GM21367 (cell line): Measurements from ENCODE around the gene RSRC1.
"Not testable (repeated sequence)": the region's sequence is repeated elsewhere in the genome, so short reads cannot be mapped to it uniquely, and the experiment has no call there.

ENCODE experiments used
- ATAC-seq: cut with Tn5 transposase; IDR thresholded peaks from one replicate; pipeline ENCODE4 v1.9.1; 2021; ENCODE audit not compliant: unreplicated experiment

Gene RSRC1

DNA sequence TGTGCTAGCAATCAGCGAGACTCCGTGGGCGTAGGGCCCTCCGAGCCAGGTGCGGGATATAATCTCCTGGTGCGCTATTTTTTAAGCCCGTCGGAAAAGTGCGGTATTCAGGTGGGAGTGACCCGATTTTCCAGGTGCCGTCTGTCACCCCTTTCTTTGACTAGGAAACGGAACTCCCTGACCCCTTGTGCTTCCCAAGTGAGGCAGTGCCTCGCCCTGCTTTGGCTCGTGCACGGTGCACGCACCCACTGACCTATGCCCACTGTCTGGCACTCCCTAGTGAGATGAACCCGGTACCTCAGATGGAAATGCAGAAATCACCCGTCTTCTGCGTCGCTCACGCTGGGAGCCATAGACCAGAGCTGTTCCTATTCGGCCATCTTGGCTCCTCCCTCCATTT, 406.8 kb downstream of the RSRC1 start:
- ATAC-seq = not testable (repeated sequence)

DNA sequence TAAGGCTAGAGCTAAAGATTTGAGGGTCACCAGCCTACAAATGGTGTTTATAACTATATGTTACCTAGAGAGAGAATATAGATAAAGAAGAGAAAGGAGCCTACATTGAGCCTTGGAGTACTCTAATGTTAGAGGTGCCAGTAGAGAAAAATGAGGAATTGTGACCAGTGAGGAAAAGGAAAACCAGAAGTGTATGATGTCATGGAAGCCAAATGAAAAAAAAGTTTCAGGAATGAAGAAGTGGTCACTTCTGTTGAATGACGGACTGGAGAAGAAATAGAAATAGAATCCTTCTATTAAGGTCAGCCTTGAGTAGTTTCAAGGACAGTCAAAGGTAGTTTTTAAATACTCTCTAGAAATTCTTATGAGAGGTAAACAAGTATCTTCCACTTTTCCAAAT, 409.9 kb downstream of the RSRC1 start:
- no peak for ATAC-seq

DNA sequence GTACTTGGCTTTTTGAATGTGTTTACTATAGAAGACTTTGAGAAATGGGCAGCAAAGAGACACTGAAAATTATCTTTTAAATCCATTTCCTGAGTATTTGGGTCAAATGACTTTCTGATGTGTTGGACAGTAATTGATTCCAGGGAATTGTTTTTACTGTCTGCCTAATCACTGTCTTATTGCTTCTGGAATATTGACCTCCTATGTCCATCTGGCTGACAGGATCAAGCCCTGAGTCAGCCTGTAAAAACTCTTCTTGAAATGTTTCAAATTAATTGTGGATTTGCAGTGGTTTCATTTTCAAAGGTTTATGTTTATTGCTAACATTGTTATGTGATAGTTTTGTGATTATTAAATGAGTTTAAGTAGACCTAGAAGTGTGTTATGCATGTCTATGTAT, 410.5 kb downstream of the RSRC1 start:
- no peak for ATAC-seq

- ATAC-seq = no peak
Observed at GRCh38 chr3:158522221-158523136, 412.6 kb downstream of the RSRC1 start.

DNA sequence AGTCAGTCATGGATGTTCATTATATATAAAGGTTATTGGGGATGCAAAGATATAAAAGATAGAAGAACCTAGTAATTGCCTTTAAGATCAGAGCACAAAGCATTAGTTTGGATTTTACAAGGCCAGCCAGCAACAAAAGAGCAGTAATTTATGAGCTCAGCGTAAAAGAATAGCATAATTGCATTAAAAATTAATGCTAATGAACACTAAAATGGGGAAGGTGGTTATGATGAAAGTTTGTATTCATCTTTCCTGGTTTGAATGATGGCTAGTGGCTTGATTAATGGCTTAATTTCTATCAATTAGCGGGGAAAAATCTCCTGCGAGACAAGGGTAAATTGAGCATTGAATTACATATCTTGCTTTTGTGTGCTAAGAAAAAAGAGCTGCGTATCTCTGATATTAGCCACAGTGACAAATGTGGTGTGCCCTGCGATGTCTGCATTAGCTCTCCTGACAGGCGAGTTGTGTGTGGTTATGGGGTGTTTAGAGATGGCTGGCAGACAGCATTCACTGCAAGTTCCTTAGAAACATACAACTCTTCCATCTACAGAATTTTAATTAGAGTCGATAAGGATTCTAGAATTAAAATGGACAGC, 418.3 kb downstream of the RSRC1 start:
- ATAC-seq = no peak

- ATAC-seq = no peak
Observed at GRCh38 chr3:158531334-158531733, 421.4 kb downstream of the RSRC1 start.

GRCh38 chr3:158532099-158532734, 422.3 kb downstream of the RSRC1 start:
- no peak for ATAC-seq

- ATAC-seq = no peak
Observed at GRCh38 chr3:158535918-158536317, 426.0 kb downstream of the RSRC1 start.

DNA sequence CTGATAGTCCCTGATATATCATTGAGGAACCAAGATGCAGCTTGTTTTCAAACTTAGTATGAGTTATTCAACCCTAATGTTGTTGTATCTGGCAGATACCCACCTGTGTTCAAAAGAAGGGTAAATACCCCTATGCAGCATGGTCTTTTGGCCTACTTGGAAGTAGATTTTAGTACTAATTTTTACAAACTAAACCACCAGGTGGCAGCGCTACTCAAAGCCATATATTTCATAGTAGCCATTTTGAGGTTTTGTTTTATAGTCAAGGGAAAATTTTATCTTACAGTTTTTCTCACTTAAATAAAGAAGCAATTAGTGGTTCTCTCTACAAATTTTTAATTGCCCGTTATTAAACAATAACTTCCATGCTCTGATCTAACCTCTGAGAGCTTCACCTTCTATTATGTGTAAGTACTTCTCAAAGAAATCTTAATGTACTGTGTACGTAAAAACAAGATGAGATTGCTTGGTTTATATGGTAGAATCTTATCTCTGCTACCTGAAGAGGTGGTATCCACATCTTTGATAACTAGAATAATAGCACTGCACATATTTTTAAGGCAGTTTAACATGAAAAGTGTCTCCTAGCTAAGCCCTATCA, 429.6 kb downstream of the RSRC1 start:
- peak; percentile 64 for ATAC-seq

- ATAC-seq = no peak
Observed at GRCh38 chr3:158540066-158540465, 430.2 kb downstream of the RSRC1 start.

GRCh38 chr3:158548691-158549090, 438.8 kb downstream of the RSRC1 start:
- no peak for ATAC-seq

DNA sequence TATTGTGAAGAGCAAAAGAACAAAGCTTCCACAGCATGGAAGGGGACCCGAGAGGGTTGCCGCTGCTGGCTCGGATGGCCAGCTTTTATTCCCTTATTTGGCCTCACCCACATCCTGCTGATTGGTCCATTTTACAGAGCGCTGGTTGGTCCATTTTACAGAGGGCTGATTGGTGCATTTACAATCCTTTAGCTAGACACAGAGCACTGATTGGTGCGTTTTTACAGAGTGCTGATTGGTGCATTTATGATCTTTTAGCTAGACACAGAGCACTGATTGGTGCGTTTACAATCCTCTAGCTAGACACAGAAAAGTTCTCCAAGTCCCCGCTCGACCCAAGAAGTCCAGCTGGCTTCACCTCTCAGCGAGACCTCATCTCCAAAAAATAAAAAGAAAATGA, 440.0 kb downstream of the RSRC1 start:
- not testable (repeated sequence) for ATAC-seq

DNA sequence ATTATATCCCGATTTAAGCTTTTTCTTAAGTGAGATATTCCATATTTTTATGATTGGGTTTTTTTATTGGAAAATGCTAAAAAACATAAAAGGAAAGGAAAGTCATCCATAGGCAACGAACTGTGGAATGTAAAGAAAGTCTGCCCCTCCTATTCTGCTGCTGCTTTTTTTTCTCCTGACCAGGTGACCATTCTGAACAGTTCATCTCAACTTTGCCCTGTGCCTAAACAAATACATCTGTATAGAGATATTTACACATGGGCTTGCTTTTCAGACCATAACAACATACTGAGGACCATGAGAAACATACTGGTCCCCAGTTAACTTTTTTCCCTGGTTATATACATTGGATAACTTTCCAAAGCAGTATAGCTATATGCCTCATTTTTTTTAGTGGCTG, 442.2 kb downstream of the RSRC1 start:
- no peak for ATAC-seq

- no peak for ATAC-seq
Observed at GRCh38 chr3:158559504-158559903, 449.6 kb downstream of the RSRC1 start.

DNA sequence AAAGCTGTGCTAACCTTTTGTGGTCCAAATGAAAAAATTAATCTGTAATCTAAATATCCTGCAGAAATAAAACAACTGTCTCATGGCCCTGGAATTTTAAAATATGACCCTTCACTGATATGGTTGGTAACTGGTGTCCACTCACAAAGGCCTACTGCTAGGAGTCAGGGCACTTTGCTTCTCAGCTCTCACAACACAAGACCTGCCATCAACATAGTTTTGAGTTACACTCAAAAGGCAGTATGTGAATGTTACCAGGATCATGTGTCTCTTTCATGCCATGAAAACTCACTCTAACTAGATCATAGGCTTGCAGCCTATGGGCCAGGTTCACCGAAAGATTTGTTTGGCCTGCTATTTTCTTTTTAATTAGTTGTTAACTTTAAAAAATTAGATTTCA, 451.1 kb downstream of the RSRC1 start:
- no peak for ATAC-seq

DNA sequence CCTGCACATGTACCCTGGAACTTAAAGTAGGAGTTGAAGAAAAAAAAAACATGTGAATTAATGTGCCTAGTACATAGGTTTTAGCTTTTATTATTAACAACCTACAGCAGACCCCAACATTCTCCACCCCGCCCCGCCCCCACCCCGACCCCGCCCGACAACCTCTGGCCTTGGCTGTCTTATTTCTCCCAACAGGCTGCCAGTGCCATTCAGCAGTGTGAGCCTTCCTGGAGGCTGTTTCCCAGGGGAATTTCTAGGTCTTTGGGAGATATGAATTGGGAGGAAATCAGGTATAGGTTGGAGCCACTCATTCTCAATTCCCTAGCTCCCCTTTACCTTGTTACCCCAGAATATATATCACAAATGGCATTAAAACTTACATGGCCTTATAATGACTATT, 452.8 kb downstream of the RSRC1 start:
- ATAC-seq = no peak

DNA sequence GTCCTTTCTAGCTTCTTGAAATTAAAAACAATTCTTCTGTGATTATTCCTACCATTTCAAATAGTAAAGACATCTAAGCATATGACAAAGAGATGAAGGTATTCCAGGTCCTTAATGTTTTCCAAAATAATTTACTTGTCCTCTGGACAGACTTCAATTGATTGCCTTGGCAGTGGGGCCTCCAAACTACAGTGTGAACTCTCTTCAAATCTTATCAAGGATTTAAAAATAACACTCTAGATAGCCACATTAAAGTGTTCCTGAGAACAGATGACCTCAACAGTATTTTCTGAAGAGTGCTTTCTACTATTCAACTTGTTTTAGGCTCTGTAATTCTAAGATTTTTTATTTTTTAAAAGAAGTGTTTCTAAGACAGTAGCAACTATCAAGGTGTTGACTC, 453.2 kb downstream of the RSRC1 start:
- ATAC-seq = no peak

GRCh38 chr3:158565076-158565475, 455.2 kb downstream of the RSRC1 start:
- no peak for ATAC-seq

DNA sequence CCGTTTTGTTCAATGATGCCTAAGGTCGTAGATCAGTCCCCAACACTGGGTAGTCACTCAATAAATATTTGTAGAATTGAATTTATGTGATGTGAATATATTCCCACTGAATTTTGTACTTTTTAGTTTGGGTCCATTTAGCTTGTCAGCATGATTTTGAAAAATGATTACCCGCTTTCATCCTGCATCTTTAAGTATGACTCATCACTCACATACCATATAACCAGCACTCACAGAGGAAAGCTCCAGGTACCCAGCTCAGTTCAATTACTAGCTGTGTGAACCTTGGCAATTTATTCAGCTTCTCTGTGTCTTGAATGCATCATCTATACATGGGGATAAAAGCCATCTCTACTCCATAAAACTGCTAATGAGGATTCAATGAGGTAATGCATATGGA, 458.9 kb downstream of the RSRC1 start:
- no peak for ATAC-seq

- ATAC-seq = no peak
Observed at GRCh38 chr3:158569794-158570193, 459.9 kb downstream of the RSRC1 start.

GRCh38 chr3:158570999-158571702, 461.3 kb downstream of the RSRC1 start, which contains the start of gene MLF1:
Gene MLF1, plus strand, starts transcription at chr3:158571194. Its CDS starts 107 bp downstream, at chr3:158571301.
- ATAC-seq = peak; percentile 100
